ENCODE data around the gene NTM.

NTM gene

GRCh38 chr11:131510662-131511061 is 140.2 kb downstream of the NTM start:
- no peak for DNase-seq

GRCh38 chr11:131511794-131512193 is 141.4 kb downstream of the NTM start:
- no peak for DNase-seq

DNA sequence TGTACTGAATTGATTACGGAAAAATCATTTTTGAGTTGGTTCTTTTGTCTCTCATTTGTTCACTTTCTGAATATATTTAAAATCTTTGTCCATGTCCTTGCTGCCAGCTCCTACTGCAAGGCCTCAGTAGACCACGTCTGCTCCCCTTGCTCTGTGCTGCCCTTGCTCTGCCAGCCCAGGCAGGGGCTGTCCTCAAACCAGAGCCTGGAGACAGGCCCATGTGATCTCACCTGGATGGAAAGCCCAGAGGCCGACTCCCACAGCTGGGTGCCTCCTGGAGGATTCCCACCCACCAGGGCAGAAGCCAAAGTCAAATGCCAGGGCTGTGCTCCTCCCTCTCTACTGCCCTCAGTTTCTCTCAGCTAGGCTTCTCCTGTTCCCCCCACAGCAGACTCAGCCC is 141.8 kb downstream of the NTM start:
- DNase-seq, result no peak

- DNase-seq, result no peak
These were observed 143.6 kb downstream of the NTM start for GRCh38 chr11:131514062-131514461.

DNA sequence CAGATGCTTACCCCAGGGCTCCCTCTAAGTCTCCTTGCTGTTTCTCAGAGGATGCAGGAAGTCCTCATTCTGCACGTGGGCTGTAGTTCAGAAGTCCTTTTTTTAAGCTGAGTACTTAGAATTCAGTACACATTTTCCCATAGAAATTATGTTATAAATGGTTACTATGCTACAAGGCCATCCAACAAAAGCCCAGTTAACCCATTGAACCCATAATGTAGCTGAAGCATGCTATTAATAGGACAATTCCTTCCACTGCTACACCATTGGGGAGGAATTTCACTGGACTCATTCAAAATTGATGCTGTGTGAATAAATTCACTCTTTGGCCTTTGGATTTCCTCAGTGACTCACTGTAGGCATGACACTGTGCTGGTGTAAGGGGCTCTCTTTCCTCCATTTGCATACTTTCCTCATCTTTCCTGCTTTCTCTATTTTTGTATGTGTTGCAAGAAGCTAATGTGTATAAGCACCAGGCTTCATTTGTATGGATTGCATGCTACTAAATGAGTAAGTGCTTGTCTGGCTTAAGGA is 148.0 kb downstream of the NTM start:
- no peak for DNase-seq

DNA sequence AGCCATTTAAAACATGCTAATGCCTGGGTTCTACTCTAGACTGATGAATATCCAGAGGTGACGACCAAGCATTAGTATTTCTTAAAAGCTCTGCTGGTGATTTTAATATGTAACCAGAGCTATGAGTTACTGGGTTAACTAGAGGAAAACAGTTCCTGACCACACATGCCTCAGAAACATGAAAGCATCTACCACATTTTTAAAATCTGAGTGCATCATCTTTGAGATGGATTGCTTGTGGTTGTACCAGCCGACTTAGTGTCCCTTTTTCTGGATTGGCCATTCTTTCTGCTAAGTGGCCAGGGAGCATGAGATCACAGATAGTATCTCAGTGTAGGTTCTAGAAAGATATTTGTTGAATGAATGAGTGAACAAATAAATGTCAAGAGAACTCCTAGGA is 152.4 kb downstream of the NTM start:
- no peak for DNase-seq

- no peak for DNase-seq
These were observed 160.0 kb downstream of the NTM start for GRCh38 chr11:131530407-131530806.

- no peak for DNase-seq
These were observed 162.7 kb downstream of the NTM start for GRCh38 chr11:131533149-131533548.

DNA sequence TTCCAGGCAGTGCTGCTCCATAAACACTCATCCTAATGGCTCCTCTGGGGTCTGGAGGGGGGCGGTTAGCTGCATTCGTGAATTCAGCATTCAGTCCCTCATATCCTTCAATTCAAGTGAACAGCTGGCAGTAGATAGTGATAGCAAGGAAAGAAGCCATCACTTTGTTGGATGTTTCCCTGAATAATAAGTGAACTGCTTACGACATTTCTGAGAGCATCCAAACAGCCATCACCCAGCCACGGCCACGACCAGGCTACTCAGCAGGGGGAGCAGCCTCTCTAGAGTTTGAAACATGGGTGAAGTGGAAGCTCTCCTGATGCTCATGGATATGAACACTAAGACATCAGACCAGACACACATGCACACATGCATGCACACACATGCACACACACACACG is 163.6 kb downstream of the NTM start:
- DNase-seq, result no peak

DNA sequence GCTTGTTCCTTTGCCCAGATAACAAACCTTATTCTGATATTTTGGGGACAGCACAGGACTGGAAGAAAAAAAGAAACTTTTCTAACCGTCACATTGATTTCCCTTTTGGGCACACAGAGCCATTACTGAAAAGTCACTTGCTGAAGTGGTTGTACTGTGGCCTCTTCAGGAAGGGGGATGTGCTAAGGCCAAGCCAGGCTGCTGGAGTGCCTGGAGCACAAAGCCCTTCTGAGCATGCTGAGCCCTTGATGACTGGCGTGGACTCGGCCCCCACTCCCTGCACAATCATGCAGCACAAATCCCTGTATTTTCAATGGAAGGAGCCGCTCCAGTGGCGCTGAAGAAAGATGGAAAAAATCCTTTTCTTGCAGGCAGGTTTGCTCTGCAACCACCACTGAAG is 164.2 kb downstream of the NTM start:
- DNase-seq, result no peak

- DNase-seq, result no peak
These were observed 165.7 kb downstream of the NTM start for GRCh38 chr11:131536159-131536558.

DNA sequence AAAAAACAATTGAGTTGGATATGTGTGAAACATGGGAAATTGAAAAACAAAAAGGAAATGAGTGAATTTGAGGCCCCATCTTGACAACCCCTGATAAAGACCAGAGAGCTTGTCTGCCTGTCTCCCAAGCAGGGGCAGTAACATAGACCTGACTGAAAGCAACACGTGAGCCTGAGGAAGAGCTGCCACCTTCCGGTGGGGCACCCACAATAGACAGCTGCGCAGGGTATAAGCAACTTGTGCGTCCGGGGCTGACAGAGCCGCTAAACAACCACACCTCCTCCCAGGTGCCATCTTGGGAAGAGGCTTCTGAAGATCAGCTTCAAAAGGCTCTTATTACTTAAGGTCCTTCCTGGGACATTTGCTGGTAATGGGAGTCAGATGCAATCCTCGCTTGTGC is 166.8 kb downstream of the NTM start:
- no peak for DNase-seq

DNA sequence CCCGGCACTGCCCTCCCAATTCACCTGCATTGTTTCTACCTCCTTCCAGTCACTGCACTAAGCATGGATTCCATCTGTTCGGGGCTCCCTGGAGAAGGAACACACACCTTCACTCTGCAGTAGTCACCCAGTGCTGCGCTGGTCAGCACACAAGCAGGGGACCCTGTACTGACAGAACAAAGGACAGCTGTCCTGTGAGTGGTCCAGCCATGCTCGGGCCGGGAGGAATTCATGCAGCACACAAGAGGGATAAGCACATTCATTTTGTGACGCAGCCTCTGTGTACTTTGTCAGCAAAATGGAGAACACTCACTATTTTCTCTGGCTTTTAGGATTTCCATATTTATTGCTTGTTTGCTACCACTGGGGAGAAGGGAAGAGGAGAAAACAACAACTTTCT is 167.3 kb downstream of the NTM start:
- no peak for DNase-seq

DNA sequence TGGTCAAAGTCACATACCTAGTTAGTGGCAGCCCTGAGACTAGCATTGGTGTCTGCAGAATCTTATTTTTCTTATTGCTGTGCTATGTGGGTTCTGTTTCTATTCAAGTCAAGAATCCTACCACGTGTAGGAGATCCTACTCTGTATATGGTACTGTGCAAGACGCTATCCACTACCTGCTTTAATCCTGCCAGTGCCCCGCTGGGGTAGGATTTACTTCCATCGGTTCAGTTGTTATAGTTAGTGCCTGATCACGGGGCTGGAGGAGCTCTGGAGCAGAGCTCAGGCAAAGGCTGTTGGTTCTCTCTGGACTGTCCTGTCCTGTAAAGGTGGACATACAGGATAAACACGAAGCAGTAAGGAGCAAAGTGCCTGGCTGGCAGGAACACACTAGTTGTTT is 167.9 kb downstream of the NTM start:
- no peak for DNase-seq

DNA sequence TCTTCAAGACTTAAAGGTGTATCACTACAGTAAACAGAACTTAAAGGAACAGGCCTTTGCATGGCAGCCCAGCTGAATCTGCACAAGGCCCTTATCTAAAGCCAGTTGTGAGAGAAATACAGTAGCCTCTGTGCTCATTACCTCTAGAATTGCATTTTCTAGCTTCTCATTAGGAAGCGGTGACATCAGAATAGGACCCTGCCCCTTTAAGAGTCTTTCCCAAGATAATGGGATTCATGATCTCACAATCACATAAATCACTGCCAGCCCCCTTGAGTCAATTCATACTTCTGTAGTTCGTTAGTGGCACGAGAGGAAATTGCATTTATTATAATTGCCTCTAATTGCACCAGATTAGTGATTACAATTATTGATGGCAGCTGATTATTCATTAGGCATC is 170.3 kb downstream of the NTM start:
- no peak for DNase-seq

GRCh38 chr11:131543389-131544025 is 173.1 kb downstream of the NTM start:
- DNase-seq, result no peak

DNA sequence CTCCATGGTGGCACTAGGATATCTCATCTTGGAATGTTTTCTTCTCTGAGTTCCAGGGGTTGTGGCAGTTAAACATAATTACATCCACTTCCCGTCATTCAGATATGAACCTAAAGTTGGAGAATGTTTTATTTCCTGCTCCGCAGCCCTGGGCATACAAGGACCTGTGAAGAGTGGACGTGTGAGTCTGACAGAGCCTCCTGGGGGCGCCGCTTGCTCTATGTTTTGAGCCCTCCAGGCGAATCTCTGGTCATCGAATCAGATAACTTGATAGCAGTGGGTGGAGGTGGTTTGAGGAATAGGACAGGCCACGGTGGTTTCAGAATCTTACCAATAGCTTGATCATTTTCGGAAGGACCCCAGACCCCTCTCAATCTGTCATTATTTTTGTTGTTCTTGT is 174.2 kb downstream of the NTM start:
- DNase-seq, result no peak

DNA sequence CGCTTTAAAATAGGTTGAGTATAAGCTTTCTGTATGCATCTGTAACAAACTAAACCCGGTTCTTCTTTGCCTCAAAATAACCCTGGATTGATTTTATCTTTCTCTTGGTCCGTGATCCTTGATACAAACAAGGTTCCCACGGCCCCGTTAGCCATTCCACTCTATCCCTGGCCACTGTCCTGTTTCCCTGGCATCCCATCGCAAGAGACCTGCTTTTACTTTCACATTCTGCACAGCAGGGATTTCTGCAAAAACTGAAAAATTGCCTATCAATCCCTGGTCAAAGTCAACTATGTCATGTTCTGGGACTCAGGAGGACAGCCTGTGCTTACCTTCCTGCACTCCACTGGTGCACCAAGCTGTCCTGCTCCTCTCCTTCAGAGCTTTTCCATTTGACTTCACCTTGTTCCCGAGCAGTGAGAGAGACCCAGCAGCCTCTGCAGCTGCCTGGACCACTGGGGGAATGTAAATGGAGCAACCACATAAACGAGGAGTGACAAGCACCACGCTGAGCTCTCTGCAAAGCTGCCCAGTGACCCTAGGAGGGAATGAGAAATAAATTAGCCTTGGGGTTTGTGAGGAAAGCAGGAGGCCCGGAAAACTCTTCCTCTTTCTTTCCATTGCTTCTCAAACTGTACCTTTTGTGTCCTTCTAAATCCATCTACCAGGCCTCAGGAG is 175.9 kb downstream of the NTM start:
- no peak for DNase-seq

GRCh38 chr11:131549099-131549498 is 178.7 kb downstream of the NTM start:
- no peak for DNase-seq

DNA sequence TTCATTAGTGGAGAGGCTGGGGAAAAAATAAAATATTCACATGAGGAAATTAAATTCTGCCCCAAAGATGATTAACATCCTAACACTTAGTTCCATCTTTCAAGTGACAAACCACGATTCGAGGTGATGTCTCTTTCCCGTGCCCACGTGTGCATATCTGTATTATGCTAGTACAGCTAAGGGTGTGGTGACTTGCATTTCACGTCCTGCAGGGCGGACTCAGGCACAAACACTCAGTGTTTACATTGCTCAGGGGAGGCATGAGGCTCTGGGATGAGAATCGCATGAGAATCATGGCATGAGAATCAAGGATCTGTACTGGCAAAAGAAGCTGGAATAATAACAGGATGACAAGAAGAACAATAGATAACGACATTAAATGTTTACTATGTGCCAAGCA is 179.4 kb downstream of the NTM start:
- DNase-seq, result no peak

GRCh38 chr11:131560287-131560686 is 189.9 kb downstream of the NTM start:
- no peak for DNase-seq

- DNase-seq, result no peak
These were observed 191.1 kb downstream of the NTM start for GRCh38 chr11:131561501-131561900.

DNA sequence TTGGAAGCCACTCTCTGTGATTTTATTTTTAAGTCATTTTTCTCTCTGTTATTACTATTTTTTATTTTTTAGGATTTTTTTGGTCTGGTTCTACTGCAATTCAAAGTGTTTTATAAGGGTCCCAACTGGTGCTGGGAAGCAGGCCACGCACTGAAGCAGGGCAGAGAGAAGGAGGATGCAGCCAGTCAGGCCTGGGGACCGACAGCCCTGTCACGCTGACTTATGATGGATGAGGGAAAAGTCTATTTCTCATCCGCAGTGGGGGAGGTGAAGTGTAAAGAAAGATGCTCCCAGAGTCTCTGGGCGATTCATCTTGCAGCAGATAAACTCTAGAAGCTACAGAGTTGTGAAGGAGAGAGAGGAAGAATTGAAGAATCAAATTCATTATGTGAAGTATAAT is 191.6 kb downstream of the NTM start:
- DNase-seq, result no peak

DNA sequence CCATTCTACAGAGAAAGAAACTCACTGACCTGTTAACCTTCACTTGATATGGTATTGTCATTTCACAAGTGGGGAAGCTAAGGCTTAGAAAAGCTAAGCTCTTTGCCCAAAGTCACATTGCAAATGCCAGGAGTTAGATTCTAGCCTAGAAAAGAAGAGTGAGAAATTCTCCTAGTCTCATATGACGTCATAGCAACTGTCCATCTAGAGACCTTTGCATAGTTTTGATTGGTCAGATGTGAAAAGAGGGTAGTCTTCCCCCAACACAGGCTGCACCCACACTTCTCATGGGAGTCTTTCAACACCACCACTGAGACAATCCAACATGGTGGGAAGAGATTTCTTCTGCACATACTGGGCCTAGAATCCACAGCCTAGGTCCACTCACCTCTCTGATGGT is 197.9 kb downstream of the NTM start:
- DNase-seq, result no peak

DNA sequence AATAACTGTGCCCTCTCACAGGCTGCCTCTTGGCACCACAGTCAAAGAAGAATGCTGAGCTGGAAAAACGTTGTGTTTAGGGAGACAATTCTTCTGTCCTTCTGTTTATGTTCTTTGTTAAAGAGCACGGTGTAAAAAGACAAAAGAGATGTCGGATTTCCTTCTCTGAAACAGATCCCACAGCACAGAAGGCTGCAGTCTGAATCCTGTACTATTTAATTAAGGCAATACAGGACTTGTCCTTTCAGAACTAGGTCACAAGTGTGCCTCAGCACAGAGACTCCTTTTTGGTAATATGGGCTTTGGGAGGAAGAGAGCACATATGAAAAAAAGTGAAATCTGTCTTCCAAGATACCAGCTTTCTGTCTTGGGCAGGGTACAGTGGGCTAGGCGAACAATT is 201.2 kb downstream of the NTM start:
- DNase-seq, result no peak

Measured in NCI-H2171 (cell line).